ENCODE data around the gene MRGPRE.
"Not testable (repeated sequence)": the region's sequence is repeated elsewhere in the genome, so short reads cannot be mapped to it uniquely, and the experiment has no call there.

DNA sequence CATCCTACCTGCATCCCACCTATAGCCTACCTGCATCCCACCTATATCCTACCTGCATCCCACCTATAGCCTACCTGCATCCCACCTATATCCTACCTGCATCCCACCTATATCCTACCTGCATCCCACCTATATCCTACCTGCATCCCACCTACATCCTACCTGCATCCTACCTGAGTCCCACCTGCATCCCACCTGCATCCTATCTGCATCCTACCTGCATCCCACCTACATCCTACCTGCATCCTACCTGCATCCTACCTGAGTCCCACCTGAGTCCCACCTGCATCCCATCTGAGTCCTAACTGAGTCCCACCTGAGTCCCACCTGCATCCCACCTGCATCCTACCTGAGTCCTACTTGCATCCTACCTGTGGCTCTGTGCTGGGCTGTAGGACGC is 25.3 kb upstream of the MRGPRE start:
- TF ChIP-seq, protein P1, sequence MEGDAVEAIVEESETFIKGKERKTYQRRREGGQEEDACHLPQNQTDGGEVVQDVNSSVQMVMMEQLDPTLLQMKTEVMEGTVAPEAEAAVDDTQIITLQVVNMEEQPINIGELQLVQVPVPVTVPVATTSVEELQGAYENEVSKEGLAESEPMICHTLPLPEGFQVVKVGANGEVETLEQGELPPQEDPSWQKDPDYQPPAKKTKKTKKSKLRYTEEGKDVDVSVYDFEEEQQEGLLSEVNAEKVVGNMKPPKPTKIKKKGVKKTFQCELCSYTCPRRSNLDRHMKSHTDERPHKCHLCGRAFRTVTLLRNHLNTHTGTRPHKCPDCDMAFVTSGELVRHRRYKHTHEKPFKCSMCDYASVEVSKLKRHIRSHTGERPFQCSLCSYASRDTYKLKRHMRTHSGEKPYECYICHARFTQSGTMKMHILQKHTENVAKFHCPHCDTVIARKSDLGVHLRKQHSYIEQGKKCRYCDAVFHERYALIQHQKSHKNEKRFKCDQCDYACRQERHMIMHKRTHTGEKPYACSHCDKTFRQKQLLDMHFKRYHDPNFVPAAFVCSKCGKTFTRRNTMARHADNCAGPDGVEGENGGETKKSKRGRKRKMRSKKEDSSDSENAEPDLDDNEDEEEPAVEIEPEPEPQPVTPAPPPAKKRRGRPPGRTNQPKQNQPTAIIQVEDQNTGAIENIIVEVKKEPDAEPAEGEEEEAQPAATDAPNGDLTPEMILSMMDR (conservative IDR thresholded peaks at IDR 0.05) = not testable (repeated sequence)
- TF ChIP-seq EZH2 (IDR thresholded peaks at IDR 0.05; ENCODE audit: low read depth) = not testable (repeated sequence)

Measured in PC-9 (cell line).